GM12875 (cell line): ENCODE measurements around the gene EML1.

Experiments
- H3K4me3 ChIP-seq: one replicate; pipeline ENCODE4 v1.5.1; 2011; ENCODE audit warnings: low read depth, low read length, control low read depth
- CTCF ChIP-seq: IDR thresholded peaks from 2 replicates; pipeline ENCODE4 v1.5.1; 2011; ENCODE audit warnings: low read depth, mild to moderate bottlenecking, control low read depth, inconsistent platforms, low read length, moderate library complexity, borderline replicate concordance; ENCODE audit not compliant: insufficient read depth

The EML1 gene

GRCh38 chr14:99905121-99905520 lies 111.9 kb downstream of the EML1 start:
- no peak overlapping the region for H3K4me3 ChIP-seq
- no peak for TF ChIP-seq CTCF

GRCh38 chr14:99907761-99908652 lies 114.8 kb downstream of the EML1 start:
- H3K4me3 ChIP-seq, result no peak overlapping the region
- TF ChIP-seq CTCF, result no peak

GRCh38 chr14:99908653-99909250 lies 115.5 kb downstream of the EML1 start:
- H3K4me3 ChIP-seq, result no peak overlapping the region
- TF ChIP-seq CTCF, result no peak

GRCh38 chr14:99909513-99910064 lies 116.4 kb downstream of the EML1 start:
- no peak for TF ChIP-seq CTCF
- no peak overlapping the region for H3K4me3 ChIP-seq

GRCh38 chr14:99910337-99911309 lies 117.4 kb downstream of the EML1 start:
- no peak overlapping the region for H3K4me3 ChIP-seq
- TF ChIP-seq CTCF, result no peak

- no peak for TF ChIP-seq CTCF
- H3K4me3 ChIP-seq, result no peak overlapping the region
Measured at GRCh38 chr14:99915305-99916090, 122.3 kb downstream of the EML1 start.
